Sigmoid colon (tissue), 4 donors: ENCODE measurements around the gene CCNI.

ENCODE experiments used
- POLR2A ChIP-seq, 2 donors: fragments of 450-650 bp; IDR thresholded peaks; one replicate each; pipeline ENCODE4 v1.6.1; 2016; ENCODE audit warnings: antibody characterized with exemption in 2 of 2, mild to moderate bottlenecking in 2 of 2, moderate library complexity in 2 of 2
- POLR2AphosphoS5 ChIP-seq, 4 donors: sonication (generic); formaldehyde crosslinking; IDR thresholded peaks; one replicate each; pipeline ENCODE4 v1.6.1; 2017; ENCODE audit warnings: antibody characterized with exemption in 4 of 4
- TF ChIP-seq, protein P1 (sequence below), 4 experiments: fragments of 450-650 bp in 3 of 4; fragments of 200-600 bp in 1 of 4; IDR thresholded peaks; one replicate each; pipeline ENCODE4 v1.5.1; 2016 to 2019; ENCODE audit warnings: antibody characterized with exemption in 4 of 4, mild to moderate bottlenecking in 3 of 4, moderate library complexity in 2 of 4

DNA sequence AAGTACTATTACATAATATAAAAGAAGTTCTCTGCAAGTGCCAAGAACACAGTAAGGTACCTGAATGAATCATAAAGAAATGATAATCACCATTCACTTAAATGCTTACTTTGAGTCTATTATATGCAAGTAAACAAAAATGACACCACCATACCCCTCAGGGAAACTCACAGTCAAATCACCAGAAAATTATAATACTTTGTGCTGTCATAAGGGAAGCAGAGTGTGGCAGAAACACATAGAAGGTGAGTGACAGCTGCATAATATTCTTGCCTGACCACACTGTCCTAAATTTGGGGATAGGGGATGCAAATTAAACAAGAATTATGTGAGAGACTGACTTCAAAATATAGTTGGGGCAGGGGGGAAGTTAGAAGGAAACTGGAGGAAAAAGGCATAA, 12.9 kb downstream of the CCNI start:
- TF ChIP-seq, protein P1, sequence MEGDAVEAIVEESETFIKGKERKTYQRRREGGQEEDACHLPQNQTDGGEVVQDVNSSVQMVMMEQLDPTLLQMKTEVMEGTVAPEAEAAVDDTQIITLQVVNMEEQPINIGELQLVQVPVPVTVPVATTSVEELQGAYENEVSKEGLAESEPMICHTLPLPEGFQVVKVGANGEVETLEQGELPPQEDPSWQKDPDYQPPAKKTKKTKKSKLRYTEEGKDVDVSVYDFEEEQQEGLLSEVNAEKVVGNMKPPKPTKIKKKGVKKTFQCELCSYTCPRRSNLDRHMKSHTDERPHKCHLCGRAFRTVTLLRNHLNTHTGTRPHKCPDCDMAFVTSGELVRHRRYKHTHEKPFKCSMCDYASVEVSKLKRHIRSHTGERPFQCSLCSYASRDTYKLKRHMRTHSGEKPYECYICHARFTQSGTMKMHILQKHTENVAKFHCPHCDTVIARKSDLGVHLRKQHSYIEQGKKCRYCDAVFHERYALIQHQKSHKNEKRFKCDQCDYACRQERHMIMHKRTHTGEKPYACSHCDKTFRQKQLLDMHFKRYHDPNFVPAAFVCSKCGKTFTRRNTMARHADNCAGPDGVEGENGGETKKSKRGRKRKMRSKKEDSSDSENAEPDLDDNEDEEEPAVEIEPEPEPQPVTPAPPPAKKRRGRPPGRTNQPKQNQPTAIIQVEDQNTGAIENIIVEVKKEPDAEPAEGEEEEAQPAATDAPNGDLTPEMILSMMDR (IDR thresholded peaks at IDR 0.05): no peak
- TF ChIP-seq POLR2AphosphoS5 (IDR thresholded peaks at IDR 0.05) (no peak), POLR2A (IDR thresholded peaks at IDR 0.05) (no peak)
